Pancreas (tissue), 10 donors: Measurements from ENCODE around the gene GDPD4. TPM values are rescaled to one million over a fixed set of nuclear protein-coding genes. Genes with fewer than 3 reads are reported as not detected.

ENCODE experiments used
- ATAC-seq, 4 donors: fragments of 200-7000 bp; cut with Tn5 transposase; one replicate each; pipeline versions ENCODE4 v1.8.0 to v1.9.1; 2020; ENCODE audit warnings: mild to moderate bottlenecking in 4 of 4, moderate library complexity in 4 of 4
- DNase-seq, 6 donors: peaks; one replicate each; pipeline ENCODE4 v3.0.0-alpha.2; 2020
- FAIRE-seq: peaks from 2 replicates; lab custom pipeline; 2012; peaks lifted over from hg19 to GRCh38; lab: Jason Lieb, UNC
- H3K27ac ChIP-seq, 4 donors: fragments of 200-600 bp; sonication (generic); 1 replicate in 3 of 4; 2 replicates in 1 of 4; pipeline versions ENCODE4 v1.5.0 to v1.8.0; 2020
- H3K27me3 ChIP-seq, 4 donors: fragments of 200-600 bp; one replicate each; pipeline ENCODE4 v1.8.0; 2021
- H3K36me3 ChIP-seq, 3 donors: fragments of 200-600 bp; sonication (generic) in 1 of 3; one replicate each; pipeline versions ENCODE4 v1.5.0 to v1.8.0; 2020 to 2021
- H3K4me1 ChIP-seq, 3 donors: fragments of 200-600 bp; one replicate each; pipeline ENCODE4 v1.8.0; 2021
- H3K4me3 ChIP-seq, 4 donors: fragments of 200-600 bp; sonication (generic) in 2 of 4; one replicate each; pipeline versions ENCODE4 v1.5.0 to v1.8.0; 2020 to 2021
- H3K9me3 ChIP-seq, 4 donors: fragments of 200-600 bp; one replicate each; pipeline ENCODE4 v1.8.0; 2021
- CTCF ChIP-seq, 4 donors: fragments of 200-600 bp; sonication (generic) in 3 of 4; IDR thresholded peaks; one replicate each; pipeline versions ENCODE4 v1.5.0 to v1.8.0; 2021; ENCODE audit warnings: antibody characterized with exemption in 4 of 4
- WGBS, 2 donors: extraction: QIAGEN DNeasy Blood & Tissue Kit; methylation state at CpG; one replicate each; pipeline ENCODE4 v1.1.7; 2013; 5-methylcytosine and 5-hydroxymethylcytosine counted together
- intact Hi-C, 3 donors: fragments of 100-400 bp; cut with DNase I; formaldehyde crosslinking; loops; one replicate each; pipeline versions ENCODE4 v1.11.1 to v1.14.2; 2022
- polyA plus RNA-seq, 2 donors: library from polyadenylated mRNA; stranded (reverse); fragments of 200-250 nt; gene quantifications; one replicate each; pipeline ENCODE4 v1.2.3, GENCODE V29; 2013
- total RNA-seq, 6 donors: library from RNA; stranded (reverse); fragmentation: NEBNext Ultra II Directional in 4 of 6; extraction: Animal tissue kit (Norgen Biotek cat#: 25700) in 4 of 6; gene quantifications; one replicate each; pipeline versions ENCODE4 v1.2.1 to v1.2.4, GENCODE V29; 2021 to 2023
- donor health status: healthy with polysubstance abuse.
- donor health status: DM: no; HTN: no; CAD: no; lungs with moderate emphysema.
- donor health status: DM: no; HTN: no; CAD: no.
- donor health status: control.
- donor health status: control.
- donor health status: Bipolar disorder and iron deficiency.
- donor health status: DM: yes; HTN: yes; CAD: no.
- donor health status: DM: no; HTN: no; CAD: no.
- donor health status: DM: no; HTN: no; CAD: no.
- donor health status: DM: yes; HTN: yes; CAD: no.

GDPD4 gene
- total and polyA plus RNA-seq, 8 donors, result not detected

DNA sequence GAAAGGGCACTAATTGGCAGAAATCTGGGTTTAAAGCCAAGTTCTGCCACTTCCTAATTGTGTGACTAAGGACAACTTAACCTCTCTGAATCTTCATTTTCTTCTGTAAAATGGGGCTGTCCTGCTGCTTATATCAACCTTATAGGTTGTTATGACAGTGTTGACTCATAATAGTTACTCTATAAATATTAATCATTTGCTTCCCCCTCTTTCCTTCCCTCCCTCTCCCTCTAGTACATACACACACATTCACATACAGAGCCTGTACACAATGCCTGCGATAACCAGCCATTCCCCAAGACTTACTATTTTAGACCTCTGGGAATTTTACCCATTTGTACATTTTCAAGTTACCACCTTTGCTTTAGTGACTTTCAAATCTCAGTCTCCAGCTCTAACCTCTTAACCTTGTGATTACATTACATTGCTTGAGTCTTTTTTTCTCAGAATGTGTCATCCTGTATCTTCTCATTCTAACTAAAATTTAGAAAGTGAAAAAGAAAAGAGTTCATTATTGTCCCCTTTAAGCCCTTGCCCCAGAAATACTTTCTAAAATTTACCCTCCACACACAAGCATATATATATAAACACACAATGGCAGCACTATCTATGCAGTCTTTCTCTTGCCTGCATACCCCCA lies 31.9 kb downstream of the GDPD4 start:
- Histone ChIP-seq H3K9me3 (no peaks in the 10 kb centered on the region), H3K4me1 (no peaks in the 10 kb centered on the region), H3K27ac (no peak overlapping the region), H3K27me3 (no peaks in the 10 kb centered on the region), H3K4me3 (no peak overlapping the region), H3K36me3 (no peaks in the 10 kb centered on the region)
- DNase-seq (no peak), ATAC-seq (no peak), FAIRE-seq (no peak)
- whole genome bisulfite sequencing, 2 donors, result 89% methylated on average over 1 of the region's 1 CpG
- TF ChIP-seq CTCF (IDR thresholded peaks at IDR 0.05), result no peak
- intact Hi-C loops, result no loop called here

DNA sequence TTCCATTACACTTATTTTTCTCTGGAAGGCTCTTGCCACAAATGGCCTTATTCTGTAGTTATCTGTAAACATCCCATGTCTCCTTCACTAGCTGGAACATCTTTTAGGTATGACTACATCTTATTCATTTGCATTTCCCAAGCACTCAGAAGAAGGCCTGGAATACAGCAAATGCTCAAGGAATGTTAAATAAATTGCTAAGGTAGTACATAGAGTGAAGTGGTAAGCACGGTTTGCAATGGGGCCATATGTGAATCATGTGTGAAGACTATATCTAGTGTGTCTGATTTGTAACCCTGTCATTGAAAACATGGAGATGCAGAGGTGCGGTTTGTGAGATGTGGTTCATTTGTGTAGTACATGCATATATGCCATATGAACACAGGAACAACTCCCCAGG lies 33.5 kb downstream of the GDPD4 start:
- TF ChIP-seq CTCF (IDR thresholded peaks at IDR 0.05), result no peak
- Histone ChIP-seq H3K4me1 (no peaks in the 10 kb centered on the region), H3K4me3 (no peak overlapping the region), H3K36me3 (no peaks in the 10 kb centered on the region), H3K27me3 (no peaks in the 10 kb centered on the region), H3K27ac (no peak overlapping the region), H3K9me3 (peaks cover 0 to under 1% (median 0%) of the 10 kb centered on the region in 4 donors)
- no peak for ATAC-seq
- FAIRE-seq, result no peak
- DNase-seq, result no peak
- intact Hi-C loops, result no loop called here
- WGBS, 2 donors, result 88 to 96% methylated on average over 2 of the region's 2 CpGs

DNA sequence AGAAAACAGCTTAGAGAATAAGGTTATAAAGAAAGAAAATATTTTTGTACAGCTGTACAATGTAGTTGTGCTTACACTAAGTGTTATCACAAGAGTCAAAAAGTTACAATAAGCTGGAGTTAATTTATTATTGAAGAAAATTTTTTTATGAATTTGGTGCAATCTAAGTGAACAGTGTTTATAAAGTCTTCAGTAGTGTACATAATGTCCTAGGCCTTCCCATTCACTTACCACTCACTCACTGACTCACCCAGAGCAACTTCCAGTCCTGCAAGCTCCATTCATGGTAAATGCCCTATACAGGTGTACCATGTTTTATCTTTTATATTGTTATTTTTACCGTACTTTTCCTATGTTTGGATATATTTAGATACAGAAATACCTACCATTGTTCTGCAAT lies 34.7 kb downstream of the GDPD4 start:
- WGBS, 2 donors, result 48 to 76% methylated on average over 1 of the region's 1 CpG
- ATAC-seq, result no peak
- Histone ChIP-seq H3K9me3 (peaks cover 0 to 4% (median 0%) of the 10 kb centered on the region in 4 donors), H3K4me3 (no peak overlapping the region), H3K36me3 (no peaks in the 10 kb centered on the region), H3K4me1 (no peaks in the 10 kb centered on the region), H3K27ac (no peak overlapping the region), H3K27me3 (no peaks in the 10 kb centered on the region)
- FAIRE-seq, result no peak
- no peak for TF ChIP-seq CTCF (IDR thresholded peaks at IDR 0.05)
- intact Hi-C loops, result no loop called here
- DNase-seq, result no peak

GRCh38 chr11:77262803-77263202 lies 38.7 kb downstream of the GDPD4 start:
- Histone ChIP-seq H3K4me3 (no peak overlapping the region), H3K27ac (no peak overlapping the region), H3K36me3 (no peaks in the 10 kb centered on the region), H3K4me1 (no peaks in the 10 kb centered on the region), H3K9me3 (peaks cover 0 to 4% (median 0%) of the 10 kb centered on the region in 4 donors), H3K27me3 (no peaks in the 10 kb centered on the region)
- FAIRE-seq (no peak), ATAC-seq (no peak), DNase-seq (no peak)
- no peak for TF ChIP-seq CTCF (IDR thresholded peaks at IDR 0.05)
- intact Hi-C loops, result no loop called here

DNA sequence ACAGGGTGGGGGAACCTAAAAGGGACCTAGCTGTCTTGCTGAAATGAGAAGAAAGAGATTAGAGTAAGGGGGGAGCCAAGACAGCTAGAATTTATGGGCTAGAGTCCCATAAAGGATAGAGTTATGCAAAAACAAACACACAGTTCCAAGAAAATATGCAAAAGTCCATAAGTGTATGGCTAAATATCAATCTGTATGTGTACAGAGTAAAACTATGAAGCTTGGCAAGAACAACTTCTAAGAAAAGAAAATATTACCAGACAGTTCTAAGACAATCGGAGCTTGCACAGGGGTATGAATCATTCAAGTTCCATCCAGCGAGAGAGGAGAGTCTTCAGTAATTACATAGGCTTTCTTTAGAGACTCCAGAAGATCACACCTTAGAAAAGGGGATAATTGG lies 41.8 kb downstream of the GDPD4 start:
- DNase-seq (no peak), FAIRE-seq (no peak), ATAC-seq (no peak)
- no peak for TF ChIP-seq CTCF (IDR thresholded peaks at IDR 0.05)
- intact Hi-C loops, result no loop called here
- Histone ChIP-seq H3K9me3 (peaks cover 0 to 4% (median 0%) of the 10 kb centered on the region in 4 donors), H3K27me3 (no peaks in the 10 kb centered on the region), H3K4me1 (no peaks in the 10 kb centered on the region), H3K27ac (no peak overlapping the region), H3K36me3 (no peaks in the 10 kb centered on the region), H3K4me3 (no peak overlapping the region)
- WGBS, 2 donors, result 90% methylated on average over 2 of the region's 2 CpGs
